Natural killer cell (primary cell): ENCODE results near the gene PRELID2. TPM values are rescaled to one million over a fixed set of nuclear protein-coding genes. Genes with fewer than 3 reads are reported as not detected.

Source experiments
- ATAC-seq, 3 donors: fragments of 150-1000 bp in 2 of 3; fragments of 200-7000 bp in 1 of 3; cut with Tn5 transposase; 1 replicate in 1 of 3; 2 replicates in 2 of 3; pipeline ENCODE4 v1.10.0; 2021; ENCODE audit warnings: mild to moderate bottlenecking in 2 of 3, moderate library complexity in 2 of 3
- DNase-seq, 2 donors: peaks; one replicate each; pipeline versions ENCODE4 v3.0.0 to v3.0.0-alpha.2; 2013 to 2021; ENCODE audit warnings: mixed read lengths in 1 of 2
- H3K27ac ChIP-seq: one replicate; pipeline ENCODE4 v1.5.1; 2013; ENCODE audit warnings: mild to moderate bottlenecking, low read length
- H3K27me3 ChIP-seq: one replicate; pipeline ENCODE4 v1.6.1; 2013; ENCODE audit warnings: low read length; ENCODE audit not compliant: control insufficient read depth, insufficient read depth
- H3K36me3 ChIP-seq: one replicate; pipeline ENCODE4 v1.6.1; 2013; ENCODE audit warnings: low read length; ENCODE audit not compliant: control insufficient read depth, insufficient read depth
- H3K4me1 ChIP-seq: one replicate; pipeline ENCODE4 v1.6.1; 2013; ENCODE audit warnings: low read length; ENCODE audit not compliant: control insufficient read depth, insufficient read depth
- H3K4me3 ChIP-seq: one replicate; pipeline ENCODE4 v1.5.1; 2013; ENCODE audit warnings: low read length
- H3K9me3 ChIP-seq: one replicate; pipeline ENCODE4 v1.6.1; 2013; ENCODE audit warnings: low read length; ENCODE audit not compliant: control insufficient read depth, insufficient read depth
- H3K27ac Mint-ChIP-seq, 2 donors: one replicate each; pipeline ENCODE4 v1.8.0; 2022; ENCODE audit warnings: mild to moderate bottlenecking in 2 of 2, mixed read lengths in 2 of 2, moderate library complexity in 1 of 2
- H3K27me3 Mint-ChIP-seq, 2 donors: one replicate each; pipeline ENCODE4 v1.8.0; 2022; ENCODE audit warnings: low read depth in 2 of 2, mixed read lengths in 2 of 2
- H3K36me3 Mint-ChIP-seq: one replicate; pipeline ENCODE4 v1.8.0; 2022; ENCODE audit warnings: mixed read lengths
- H3K4me1 Mint-ChIP-seq, 2 donors: one replicate each; pipeline ENCODE4 v1.8.0; 2022; ENCODE audit warnings: mixed read lengths in 2 of 2
- H3K4me3 Mint-ChIP-seq: one replicate; pipeline ENCODE4 v1.8.0; 2022; ENCODE audit warnings: mild to moderate bottlenecking, moderate library complexity, mixed read lengths
- H3K9me3 Mint-ChIP-seq, 2 donors: one replicate each; pipeline ENCODE4 v1.8.0; 2022; ENCODE audit warnings: mixed read lengths in 2 of 2
- WGBS: methylation state at CpG from one replicate; pipeline ENCODE4 v1.1.7; 2013; ENCODE audit warnings: missing lambda C conversion rate; ENCODE audit not compliant: insufficient coverage; 5-methylcytosine and 5-hydroxymethylcytosine counted together
- intact Hi-C: fragments of 100-400 bp; cut with micrococcal nuclease; formaldehyde crosslinking; loops from one replicate; pipeline ENCODE4 v1.14.2; 2022
- total RNA-seq, 4 donors: library from RNA; stranded (reverse); fragments of 120-200 nt in 1 of 4; gene quantifications; one replicate each; pipeline versions ENCODE4 v1.2.3 to v1.2.4, GENCODE V29; 2013 to 2022
- TF ChIP-seq, protein P1 (sequence below): fragments of 200-600 bp; IDR thresholded peaks from one replicate; pipeline ENCODE4 v1.8.0; 2022; ENCODE audit warnings: antibody characterized with exemption

Gene PRELID2
- total RNA-seq, 3 donors from 2014 or later (not counting 1 experiment from before 2014, with no cell fraction given) = 1.5 to 3.1 (median 1.7) TPM

DNA sequence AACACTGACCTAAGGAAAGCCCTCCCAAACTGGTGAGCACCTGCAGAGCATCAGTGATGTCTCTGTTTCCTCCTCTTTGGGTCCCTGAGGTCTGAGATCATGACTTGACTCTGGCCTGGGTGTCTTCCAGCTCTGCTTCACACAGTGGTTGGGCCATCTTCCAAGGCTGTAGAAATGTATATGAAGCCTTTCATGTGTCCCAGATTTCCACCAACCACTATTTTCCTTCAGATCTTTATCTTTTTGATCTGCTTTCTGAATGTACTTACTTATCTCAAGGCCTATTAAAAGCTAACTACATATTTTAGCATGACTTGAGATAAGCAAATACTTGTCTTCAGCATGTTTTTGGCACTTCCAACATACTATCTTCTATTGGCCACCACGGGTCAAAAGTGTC is 47.1 kb downstream of the PRELID2 start:
- WGBS = 0% methylated on average over 1 of the region's 1 CpG
- H3K27me3 ChIP-seq = no peaks in the 10 kb centered on the region
- no peaks in the 10 kb centered on the region for H3K36me3 Mint-ChIP-seq

GRCh38 chr5:145787507-145787906 is 47.6 kb downstream of the PRELID2 start:
- Histone ChIP-seq H3K36me3 (no peaks in the 10 kb centered on the region), H3K27me3 (no peaks in the 10 kb centered on the region), H3K4me1 (no peaks in the 10 kb centered on the region), H3K27ac (no peak overlapping the region), H3K9me3 (no peaks in the 10 kb centered on the region), H3K4me3 (no peak overlapping the region)
- peaks cover 0 to 2% of the 10 kb centered on the region in 2 donors for H3K9me3 Mint-ChIP-seq
- no peak for DNase-seq
- H3K36me3 Mint-ChIP-seq = no peaks in the 10 kb centered on the region
- no peak overlapping the region for H3K4me3 Mint-ChIP-seq
- H3K27me3 Mint-ChIP-seq = no peaks in the 10 kb centered on the region
- H3K4me1 Mint-ChIP-seq = no peaks in the 10 kb centered on the region
- no peak overlapping the region for H3K27ac Mint-ChIP-seq
- intact Hi-C loops = no loop called here
- TF ChIP-seq, protein P1, sequence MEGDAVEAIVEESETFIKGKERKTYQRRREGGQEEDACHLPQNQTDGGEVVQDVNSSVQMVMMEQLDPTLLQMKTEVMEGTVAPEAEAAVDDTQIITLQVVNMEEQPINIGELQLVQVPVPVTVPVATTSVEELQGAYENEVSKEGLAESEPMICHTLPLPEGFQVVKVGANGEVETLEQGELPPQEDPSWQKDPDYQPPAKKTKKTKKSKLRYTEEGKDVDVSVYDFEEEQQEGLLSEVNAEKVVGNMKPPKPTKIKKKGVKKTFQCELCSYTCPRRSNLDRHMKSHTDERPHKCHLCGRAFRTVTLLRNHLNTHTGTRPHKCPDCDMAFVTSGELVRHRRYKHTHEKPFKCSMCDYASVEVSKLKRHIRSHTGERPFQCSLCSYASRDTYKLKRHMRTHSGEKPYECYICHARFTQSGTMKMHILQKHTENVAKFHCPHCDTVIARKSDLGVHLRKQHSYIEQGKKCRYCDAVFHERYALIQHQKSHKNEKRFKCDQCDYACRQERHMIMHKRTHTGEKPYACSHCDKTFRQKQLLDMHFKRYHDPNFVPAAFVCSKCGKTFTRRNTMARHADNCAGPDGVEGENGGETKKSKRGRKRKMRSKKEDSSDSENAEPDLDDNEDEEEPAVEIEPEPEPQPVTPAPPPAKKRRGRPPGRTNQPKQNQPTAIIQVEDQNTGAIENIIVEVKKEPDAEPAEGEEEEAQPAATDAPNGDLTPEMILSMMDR = no peak
- no peak for ATAC-seq
- WGBS = 84% methylated on average over 3 of the region's 3 CpGs

More for the DNA sequence above, 47.1 kb downstream of the PRELID2 start:
- no peak overlapping the region for H3K4me3 ChIP-seq
- Mint-ChIP-seq H3K4me3 (no peak overlapping the region), H3K9me3 (peaks cover 0 to 2% of the 10 kb centered on the region in 2 donors), H3K27ac (no peak overlapping the region), H3K27me3 (no peaks in the 10 kb centered on the region), H3K4me1 (no peaks in the 10 kb centered on the region)
- H3K4me1 ChIP-seq = no peaks in the 10 kb centered on the region
- no peak overlapping the region for H3K27ac ChIP-seq
- TF ChIP-seq, protein P1 = no peak
- intact Hi-C loops = no loop called here
- H3K9me3 ChIP-seq = no peaks in the 10 kb centered on the region
- DNase-seq (no peak), ATAC-seq (no peak)
- H3K36me3 ChIP-seq = no peaks in the 10 kb centered on the region

DNA sequence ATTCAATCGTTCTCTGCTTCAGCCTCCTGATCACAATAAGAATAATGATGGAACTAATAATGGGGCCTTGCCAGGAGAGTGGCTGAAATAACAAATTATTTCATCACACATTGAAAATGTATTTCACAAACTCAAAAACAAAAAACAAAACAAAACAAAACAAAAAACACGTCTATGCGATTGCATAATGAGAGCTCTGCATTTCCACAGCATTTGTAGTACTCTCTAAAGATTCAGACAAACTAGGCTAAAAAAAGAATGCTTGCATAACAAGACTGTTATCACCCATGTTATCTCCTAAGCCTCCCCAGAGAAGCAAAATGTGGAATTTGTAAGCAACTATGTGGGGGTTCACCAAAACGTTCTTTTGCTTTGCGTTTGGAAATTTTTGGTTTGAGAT is 48.1 kb downstream of the PRELID2 start:
- no peaks in the 10 kb centered on the region for H3K4me1 Mint-ChIP-seq
- 95% methylated on average over 5 of the region's 5 CpGs for WGBS

GRCh38 chr5:145780982-145781381 is 54.2 kb downstream of the PRELID2 start:
- no peaks in the 10 kb centered on the region for H3K4me1 ChIP-seq
- no peaks in the 10 kb centered on the region for H3K27me3 Mint-ChIP-seq
- WGBS = 97% methylated on average over 2 of the region's 2 CpGs
- H3K4me3 ChIP-seq = no peak overlapping the region
- no peak overlapping the region for H3K27ac ChIP-seq
- no peaks in the 10 kb centered on the region for H3K27me3 ChIP-seq
- H3K36me3 ChIP-seq = no peaks in the 10 kb centered on the region
- DNase-seq (no peak), ATAC-seq (no peak)
- no peaks in the 10 kb centered on the region for H3K36me3 Mint-ChIP-seq
- H3K4me3 Mint-ChIP-seq = no peak overlapping the region
- H3K9me3 Mint-ChIP-seq = no peaks in the 10 kb centered on the region
- intact Hi-C loops = no loop called here
- H3K4me1 Mint-ChIP-seq = no peaks in the 10 kb centered on the region
- TF ChIP-seq, protein P1 = no peak
- no peaks in the 10 kb centered on the region for H3K9me3 ChIP-seq
- H3K27ac Mint-ChIP-seq = no peak overlapping the region

More for the DNA sequence above, 48.1 kb downstream of the PRELID2 start:
- Histone ChIP-seq H3K27me3 (no peaks in the 10 kb centered on the region), H3K9me3 (no peaks in the 10 kb centered on the region), H3K27ac (no peak overlapping the region), H3K4me3 (no peak overlapping the region), H3K36me3 (no peaks in the 10 kb centered on the region), H3K4me1 (no peaks in the 10 kb centered on the region)
- no peaks in the 10 kb centered on the region for H3K36me3 Mint-ChIP-seq
- TF ChIP-seq, protein P1 = no peak
- H3K4me3 Mint-ChIP-seq = no peak overlapping the region
- H3K27ac Mint-ChIP-seq = no peak overlapping the region
- ATAC-seq = no peak
- intact Hi-C loops = no loop called here
- no peak for DNase-seq
- peaks cover 0 to 2% of the 10 kb centered on the region in 2 donors for H3K9me3 Mint-ChIP-seq
- H3K27me3 Mint-ChIP-seq = no peaks in the 10 kb centered on the region
